GM12872 (cell line): ENCODE results near the gene PRR18.

Experiments
- CTCF ChIP-seq: IDR thresholded peaks from 3 replicates; pipeline ENCODE4 v1.5.1; 2011; ENCODE audit warnings: low read depth, mild to moderate bottlenecking, low read length, moderate library complexity; ENCODE audit not compliant: insufficient read depth

The PRR18 gene

GRCh38 chr6:166274163-166274562, 34.0 kb downstream of the PRR18 start:
- no peak for TF ChIP-seq CTCF

- TF ChIP-seq CTCF = no peak
Observed at GRCh38 chr6:166271376-166271765, 36.8 kb downstream of the PRR18 start.

GRCh38 chr6:166270706-166271375, 37.4 kb downstream of the PRR18 start:
- TF ChIP-seq CTCF = no peak

GRCh38 chr6:166269301-166270039, 38.7 kb downstream of the PRR18 start:
- TF ChIP-seq CTCF = no peak

GRCh38 chr6:166268431-166268830, 39.8 kb downstream of the PRR18 start:
- TF ChIP-seq CTCF = no peak

GRCh38 chr6:166267526-166267925, 40.7 kb downstream of the PRR18 start:
- TF ChIP-seq CTCF = no peak

- TF ChIP-seq CTCF = no peak
Observed at GRCh38 chr6:166266336-166266735, 41.9 kb downstream of the PRR18 start.
